NCI-H2227 treated with DMSO at 0.1 percent for 48 hours (cell line): ENCODE data around the gene RBX1.
"Not testable (repeated sequence)": the region's sequence is repeated elsewhere in the genome, so short reads cannot be mapped to it uniquely, and the experiment has no call there.

ENCODE experiments used
- DNase-seq: peaks from one replicate; lab custom pipeline; 2025; lab: John Stamatoyannopoulos, UW

Gene RBX1

DNA sequence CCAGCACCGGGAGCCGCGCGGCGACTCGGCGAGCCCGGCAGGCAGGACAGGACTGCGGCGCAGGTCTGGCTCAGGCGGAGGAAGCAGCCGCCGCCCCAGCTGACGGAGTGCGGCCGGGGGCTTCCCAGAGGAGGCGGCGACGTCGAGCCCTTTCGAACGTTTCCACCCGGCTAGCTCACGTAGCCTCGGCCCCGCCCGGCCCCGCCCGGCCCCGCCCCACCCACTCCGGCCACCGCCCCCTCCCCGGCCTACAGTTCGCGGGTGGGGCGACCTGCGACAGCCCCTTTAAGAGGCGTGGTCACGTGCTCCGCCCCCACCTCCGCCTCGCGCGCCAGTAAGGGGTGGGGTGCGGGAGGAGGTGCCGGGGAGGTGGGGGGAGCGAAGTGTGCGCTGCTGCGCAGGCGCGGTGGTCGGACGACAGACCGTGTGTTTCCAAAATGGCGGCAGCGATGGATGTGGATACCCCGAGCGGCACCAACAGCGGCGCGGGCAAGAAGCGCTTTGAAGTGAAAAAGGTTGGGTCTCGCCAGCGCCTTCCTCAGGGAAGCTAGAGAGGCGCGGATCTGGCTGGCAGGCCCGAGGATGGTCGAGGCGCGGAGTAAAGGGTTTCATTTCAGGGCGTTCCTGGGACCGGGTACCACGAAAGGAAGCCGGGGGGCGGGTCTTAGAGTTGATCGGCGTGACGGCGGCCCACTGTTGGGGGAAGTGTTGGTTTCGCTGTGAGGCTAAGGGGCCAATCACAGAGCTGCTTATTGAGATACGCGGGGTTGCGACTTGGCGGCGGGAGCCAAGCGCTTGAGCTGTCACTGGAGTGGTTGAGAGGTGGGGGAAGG is at the start of gene RBX1:
RBX1 (plus strand) TSS at position 417 of the 833 bp plus-strand sequence; CDS start at position 438, 21 bp downstream.
- peak; percentile 93 for DNase-seq

DNA sequence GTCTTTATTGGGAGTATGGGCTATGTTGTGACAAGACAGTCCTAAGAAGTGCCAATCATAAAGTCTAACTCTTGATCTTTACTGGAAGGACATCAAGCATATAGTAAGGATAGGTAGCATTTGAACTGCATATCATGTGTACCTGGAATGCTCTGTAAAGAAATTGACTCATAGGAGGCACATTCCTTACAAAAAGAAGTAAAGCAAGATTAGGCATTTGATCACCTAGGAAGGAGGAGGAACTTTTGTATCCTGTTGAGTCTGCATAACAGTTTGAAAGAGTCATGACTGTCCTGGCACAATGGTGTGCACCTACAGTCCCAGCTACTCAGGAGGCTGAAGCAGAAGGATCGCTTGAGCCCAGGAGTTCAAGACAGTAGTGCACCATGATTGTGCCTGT is 47.1 kb upstream of the RBX1 start:
- DNase-seq = no peak

- peak; percentile 78 for DNase-seq
Measured at GRCh38 chr22:40908895-40909294, 42.3 kb upstream of the RBX1 start.

DNA sequence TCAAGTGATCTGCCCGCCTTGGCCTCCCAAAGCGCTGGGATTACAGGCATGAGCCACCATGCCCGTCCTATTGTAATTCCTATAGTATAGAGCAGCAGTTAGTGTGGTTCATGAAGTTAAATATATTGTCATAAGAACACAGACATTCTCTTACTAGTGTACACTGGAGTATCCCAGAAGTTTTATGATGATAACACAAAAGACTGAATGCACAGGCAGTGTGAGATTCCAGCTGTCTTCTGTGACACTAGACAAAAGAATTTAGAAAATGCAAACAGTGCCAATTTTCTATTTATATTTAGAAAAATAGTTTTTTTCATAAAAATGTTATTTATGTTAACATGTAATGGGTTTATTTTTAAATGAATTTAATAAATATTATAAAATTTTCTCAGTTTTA is 39.4 kb upstream of the RBX1 start:
- DNase-seq = no peak

DNA sequence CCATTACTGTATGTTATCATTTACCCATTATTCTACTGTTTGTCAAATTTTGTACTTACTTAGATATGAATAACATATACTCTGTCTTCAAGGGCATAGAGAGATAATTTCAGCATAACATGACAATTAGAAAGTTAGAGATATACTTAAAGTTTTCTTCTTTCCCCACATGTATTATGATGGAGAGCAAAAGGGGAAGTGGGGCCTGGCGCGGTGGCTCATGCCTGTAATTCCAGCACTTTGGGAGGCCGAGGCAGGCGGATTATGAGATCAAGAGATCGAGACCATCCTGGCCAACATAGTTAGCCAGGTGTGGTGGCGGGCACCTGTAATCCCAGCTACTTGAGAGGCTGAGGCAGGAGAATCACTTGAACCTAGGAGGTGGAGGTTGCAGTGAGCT is 38.2 kb upstream of the RBX1 start:
- DNase-seq = not testable (repeated sequence)

- no peak for DNase-seq
Measured at GRCh38 chr22:40919446-40919845, 31.7 kb upstream of the RBX1 start.

- no peak for DNase-seq
Measured at GRCh38 chr22:40920526-40920925, 30.7 kb upstream of the RBX1 start.

- DNase-seq = peak; percentile 41
Measured at GRCh38 chr22:40922484-40923303, 28.5 kb upstream of the RBX1 start.

DNA sequence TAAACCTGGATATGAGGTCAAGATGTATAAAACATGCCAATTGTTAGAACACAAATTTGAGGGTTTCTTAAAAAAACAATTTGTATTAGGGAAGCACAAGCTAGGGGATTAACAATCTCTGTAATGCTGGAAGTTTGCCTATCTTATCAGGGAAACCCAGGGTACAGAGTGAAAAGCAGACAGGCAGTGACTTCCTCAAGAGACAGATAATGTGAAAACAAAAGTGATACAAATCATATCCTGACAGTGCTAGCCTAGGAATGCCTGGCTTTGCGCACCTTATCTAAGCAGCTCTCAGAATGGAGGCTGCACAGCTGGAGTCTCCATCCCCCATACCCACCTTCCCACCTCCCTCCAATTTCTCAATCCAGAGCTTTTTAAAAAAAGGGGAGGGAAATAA is 22.5 kb upstream of the RBX1 start:
- no peak for DNase-seq

- no peak for DNase-seq
Measured at GRCh38 chr22:40932396-40932795, 18.8 kb upstream of the RBX1 start.

GRCh38 chr22:40939202-40939601 is 12.0 kb upstream of the RBX1 start:
- DNase-seq = no peak

DNA sequence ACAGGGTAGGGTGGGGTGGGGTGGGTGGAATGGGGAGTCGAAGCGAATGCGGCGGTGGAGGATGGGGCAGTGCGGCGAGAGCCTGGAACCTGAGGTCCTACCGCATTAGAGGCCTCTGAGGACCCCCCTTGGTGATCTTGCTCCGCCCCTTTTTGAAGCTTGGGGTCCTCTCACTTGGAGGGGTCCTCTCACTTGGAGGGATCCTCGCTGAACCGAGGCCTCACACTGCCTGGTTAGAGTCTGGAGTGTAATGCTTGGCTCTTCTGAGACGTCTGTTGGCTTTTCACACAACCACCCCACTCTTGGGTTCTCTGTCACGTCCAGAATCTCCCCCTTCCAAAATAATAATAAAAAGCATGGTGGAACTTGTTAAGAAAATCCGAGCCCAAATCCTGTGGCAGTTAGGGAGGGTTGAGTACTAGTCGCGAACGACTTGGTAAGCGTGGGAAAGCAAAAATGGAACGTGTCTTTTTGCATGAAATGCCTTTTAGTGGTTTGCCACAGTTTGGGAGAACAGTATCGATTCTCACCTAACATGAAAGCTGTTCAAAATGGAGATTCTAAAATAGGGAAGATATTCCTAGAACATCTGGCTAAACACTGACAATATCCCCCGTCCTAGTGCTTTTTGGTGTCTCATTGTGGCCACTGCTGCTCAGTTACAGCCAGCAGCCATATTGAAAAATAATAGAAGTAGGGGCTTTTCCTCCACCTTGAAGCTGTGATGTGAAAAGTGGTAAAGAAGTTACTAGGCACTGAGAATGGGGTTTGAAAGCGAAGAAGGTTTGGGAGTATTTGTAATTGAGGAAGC is 822 bp downstream of the RBX1 start:
- no peak for DNase-seq

DNA sequence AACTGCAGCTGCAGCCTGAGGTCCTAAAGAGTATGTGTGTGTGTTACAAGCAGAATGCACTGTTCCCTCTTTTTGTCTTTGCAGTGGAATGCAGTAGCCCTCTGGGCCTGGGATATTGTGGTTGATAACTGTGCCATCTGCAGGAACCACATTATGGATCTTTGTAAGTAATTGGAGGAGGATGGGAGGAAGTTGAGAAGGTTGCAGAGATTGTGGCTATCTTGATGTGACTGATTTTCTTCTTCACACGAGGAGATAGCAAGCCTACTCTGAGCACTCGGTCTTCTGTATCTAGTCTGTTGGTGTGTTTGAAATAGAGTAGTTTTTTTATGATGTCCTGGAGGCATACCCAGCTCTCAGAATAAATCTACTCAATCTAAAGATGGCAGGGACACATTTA is 2.3 kb downstream of the RBX1 start:
- no peak for DNase-seq

DNA sequence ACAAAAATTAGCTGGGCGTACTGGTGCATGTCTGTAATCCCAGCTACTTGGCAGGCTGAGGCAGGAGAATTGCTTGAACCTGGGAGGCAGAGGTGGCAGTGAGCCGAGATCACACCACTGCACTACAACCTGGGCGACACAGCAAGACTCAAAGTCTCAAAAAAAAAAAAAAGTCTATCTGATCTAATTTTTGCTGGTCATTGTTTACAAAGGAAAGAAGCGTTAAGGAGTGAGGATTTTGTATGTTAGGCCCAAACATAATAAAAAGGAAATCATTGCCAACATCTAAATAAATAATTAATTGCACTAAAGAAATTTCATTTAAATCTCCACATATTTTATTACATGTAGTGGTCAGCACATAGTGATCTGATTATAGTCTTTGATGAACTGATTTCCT is 2.9 kb downstream of the RBX1 start:
- no peak for DNase-seq

DNA sequence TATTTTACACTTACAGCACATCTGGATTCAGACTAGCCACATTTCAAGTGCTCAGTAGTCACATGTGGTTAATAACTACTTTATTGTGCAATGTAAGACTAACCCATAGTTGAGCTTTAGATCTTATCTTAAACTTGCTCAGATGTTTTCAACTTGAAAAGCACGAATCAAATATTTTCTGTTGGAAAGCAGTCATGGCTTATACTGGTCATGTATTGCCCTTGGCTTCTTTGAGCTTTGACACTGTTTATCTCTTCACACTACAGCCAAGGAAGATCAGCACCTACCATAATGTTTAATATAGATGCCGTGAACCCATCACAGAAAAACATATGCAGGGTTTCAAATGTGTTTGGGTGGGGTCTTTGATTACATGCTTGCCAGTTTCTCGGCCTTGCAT is 4.4 kb downstream of the RBX1 start:
- DNase-seq = no peak

GRCh38 chr22:40957601-40958000 is 6.4 kb downstream of the RBX1 start:
- no peak for DNase-seq

GRCh38 chr22:40958299-40958698 is 7.1 kb downstream of the RBX1 start:
- DNase-seq = no peak

DNA sequence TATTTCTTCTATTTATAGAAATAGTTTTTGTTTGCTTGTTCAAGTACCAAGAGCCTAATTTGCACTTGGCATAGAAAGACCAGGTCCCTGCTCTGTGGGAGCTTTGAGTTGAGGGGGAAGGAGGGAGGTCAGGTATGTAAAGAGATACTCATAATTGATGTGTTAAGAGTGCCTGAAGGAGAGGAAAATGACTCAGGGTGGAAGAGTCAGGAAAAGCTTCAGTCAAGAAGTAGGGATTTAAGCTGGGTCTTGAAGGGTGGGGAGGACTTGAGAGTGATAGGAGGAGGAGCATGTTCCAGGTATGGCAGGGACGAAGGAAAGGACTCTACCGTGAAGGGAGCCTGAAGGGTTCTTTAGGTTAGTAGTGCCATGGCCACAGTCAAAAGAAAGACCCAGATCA is 9.0 kb downstream of the RBX1 start:
- peak; percentile 7 for DNase-seq

DNA sequence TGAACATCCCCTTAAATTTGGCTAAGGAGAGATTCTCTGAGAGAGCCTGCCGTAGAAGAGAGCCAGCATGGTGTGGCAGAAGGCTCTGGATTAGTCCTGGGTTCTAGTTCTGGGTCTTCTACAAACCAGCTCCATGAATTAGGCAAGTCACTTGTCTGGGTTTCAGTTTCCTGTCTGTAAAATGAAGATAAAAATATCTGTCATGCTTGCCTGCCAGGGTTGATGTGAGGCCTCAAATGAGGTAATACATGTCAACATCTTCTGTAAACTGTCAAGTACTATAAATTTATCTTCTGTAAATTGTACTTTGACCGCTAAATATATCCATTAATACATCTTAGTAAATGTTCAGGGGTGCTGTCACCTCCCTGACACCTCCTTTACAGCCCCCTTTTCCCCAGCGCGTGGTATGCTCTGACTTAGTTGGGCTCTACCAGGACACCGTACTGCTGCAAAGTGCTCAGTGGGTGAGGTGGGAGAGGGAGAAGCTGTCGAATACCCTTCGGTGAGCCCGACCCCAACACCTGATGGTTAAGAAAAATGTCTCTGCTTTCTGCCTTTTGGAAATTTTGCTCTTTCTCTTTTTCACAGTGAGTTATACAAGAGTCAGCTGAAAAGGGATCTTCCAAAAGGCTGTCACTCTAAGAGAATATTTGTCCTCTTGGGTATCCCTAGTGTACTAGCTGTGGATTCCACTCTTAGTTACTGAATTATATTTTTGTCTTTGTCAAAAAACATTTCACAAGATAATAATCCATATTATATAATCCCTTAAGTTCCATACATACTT is 15.0 kb downstream of the RBX1 start:
- no peak for DNase-seq

DNA sequence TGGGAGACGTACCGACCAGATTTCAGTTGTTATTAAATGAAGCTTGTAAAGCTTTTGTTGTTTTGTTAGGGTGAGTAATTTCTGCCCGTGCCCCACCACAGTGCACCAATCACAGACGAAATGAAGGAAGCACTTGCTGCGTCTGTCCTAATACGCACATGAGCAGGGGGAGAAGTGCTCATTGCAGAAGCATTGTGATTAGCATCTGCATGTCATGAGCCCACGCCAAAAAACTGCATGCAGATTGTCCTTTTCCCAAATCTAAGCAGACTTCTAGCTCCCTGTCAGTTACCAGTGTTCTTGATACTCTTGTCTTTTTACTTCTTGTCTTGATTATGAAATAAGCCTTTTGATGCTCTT is 15.5 kb downstream of the RBX1 start:
- DNase-seq = no peak

- DNase-seq = no peak
Measured at GRCh38 chr22:40967111-40967760, 16.1 kb downstream of the RBX1 start.
